Ovary (tissue), 9 donors: Measurements from ENCODE around the gene SIL1. TPM values are rescaled to one million over a fixed set of nuclear protein-coding genes. Genes with fewer than 3 reads are reported as not detected.
"Not testable (repeated sequence)": the region's sequence is repeated elsewhere in the genome, so short reads cannot be mapped to it uniquely, and the experiment has no call there.

Experiments
- DNase-seq, 5 donors: peaks; one replicate each; pipeline ENCODE4 v3.0.0-alpha.2; 2019 to 2020
- H3K27ac ChIP-seq, 2 donors: fragments of 200-600 bp; one replicate each; pipeline versions ENCODE4 v1.5.1 to v1.8.0; 2019 to 2022
- H3K27me3 ChIP-seq: fragments of 200-600 bp; one replicate; pipeline ENCODE4 v1.8.0; 2022
- H3K36me3 ChIP-seq: fragments of 200-600 bp; sonication (generic); one replicate; pipeline ENCODE4 v1.5.1; 2019
- H3K4me1 ChIP-seq: one replicate; pipeline ENCODE4 v1.8.1; 2013; ENCODE audit warnings: mild to moderate bottlenecking, moderate library complexity; ENCODE audit not compliant: insufficient read depth
- H3K4me3 ChIP-seq: fragments of 200-600 bp; sonication (generic); one replicate; pipeline ENCODE4 v1.5.1; 2017
- H3K9me3 ChIP-seq, 2 donors: fragments of 200-600 bp in 1 of 2; sonication (generic) in 1 of 2; one replicate each; pipeline versions ENCODE4 v1.5.1 to v1.8.1; 2013 to 2019; ENCODE audit warnings: mild to moderate bottlenecking in 1 of 2, moderate library complexity in 1 of 2
- CTCF ChIP-seq, 3 donors: fragments of 450-650 bp in 2 of 3; fragments of 200-600 bp in 1 of 3; IDR thresholded peaks; one replicate each; pipeline versions ENCODE4 v1.5.1 to v1.8.0; 2016 to 2022; ENCODE audit warnings: antibody characterized with exemption in 3 of 3, mild to moderate bottlenecking in 1 of 3
- EP300 ChIP-seq: sonication (generic); formaldehyde crosslinking; IDR thresholded peaks from one replicate; pipeline ENCODE4 v1.6.1; 2017; ENCODE audit warnings: antibody characterized with exemption
- POLR2A ChIP-seq: fragments of 450-650 bp; IDR thresholded peaks from one replicate; pipeline ENCODE4 v1.6.1; 2017; ENCODE audit warnings: antibody characterized with exemption, mild to moderate bottlenecking, moderate library complexity
- WGBS, 3 donors: extraction: QIAGEN DNeasy Blood & Tissue Kit in 1 of 3; methylation state at CpG; one replicate each; pipeline versions ENCODE4 v1.1.5 to v1.1.7; 2013 to 2017; 5-methylcytosine and 5-hydroxymethylcytosine counted together
- intact Hi-C, 4 donors: fragments of 100-400 bp; cut with DNase I; formaldehyde crosslinking; loops; one replicate each; pipeline versions ENCODE4 v1.11.0 to v1.15.1; 2022 to 2023
- polyA plus RNA-seq, 2 donors: library from polyadenylated mRNA; stranded (reverse); fragments of 200-250 nt in 1 of 2; fragments of 350-450 nt in 1 of 2; fragmentation: Illumina TruSeq in 1 of 2; extraction: RNeasy Lipid Tissue Mini Kit (QIAGEN cat#74804) in 1 of 2; gene quantifications; one replicate each; pipeline ENCODE4 v1.2.3, GENCODE V29; 2013 to 2014
- total RNA-seq, 7 donors: library from RNA; depleted of rRNA in 2 of 7; stranded (reverse); fragments of >200 nt in 2 of 7; fragmentation: NEBNext Ultra II Directional in 3 of 7; extraction: Animal tissue kit (Norgen Biotek cat#: 25700) in 3 of 7; gene quantifications; one replicate each; pipeline versions ENCODE4 v1.1.0 to v1.2.4, GENCODE V29; 2016 to 2023
- donor health status: DM: no; HTN: no; CAD: no; lungs with moderate emphysema.
- donor health status: DM: no; HTN: no; CAD: no.
- donor health status: Bipolar disorder and iron deficiency.
- donor health status: DM: yes; HTN: yes; CAD: no.
- donor health status: DM: no; HTN: no; CAD: no.
- donor health status: DM: yes; HTN: yes; CAD: no.

SIL1 gene
- total and polyA plus RNA-seq, 9 donors = 15.7 to 93.0 (median 34.9) TPM

DNA sequence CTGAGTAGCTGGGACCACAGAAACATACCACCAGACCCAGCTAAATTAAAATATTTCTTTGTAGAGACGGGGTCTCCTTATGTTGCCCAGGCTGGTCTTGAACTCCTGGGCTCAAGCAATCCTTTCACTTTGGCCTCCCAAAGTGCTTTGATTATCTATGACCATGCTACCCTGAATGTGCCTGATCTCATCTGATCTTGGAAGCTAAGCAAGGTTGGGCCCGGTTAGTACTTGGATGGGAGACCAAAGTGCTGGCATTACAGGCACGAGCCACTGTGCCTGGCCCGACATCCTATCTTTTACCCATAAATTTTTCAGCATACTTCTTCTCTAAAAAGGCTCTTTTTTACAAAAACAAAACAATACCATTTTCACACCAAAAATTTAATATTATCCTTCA lies 186.0 kb downstream of the SIL1 start:
- H3K9me3 ChIP-seq = no peaks in the 10 kb centered on the region
- H3K4me1 ChIP-seq = peaks cover 1% of the 10 kb centered on the region
- H3K27me3 ChIP-seq = no peaks in the 10 kb centered on the region
- H3K27ac ChIP-seq = no peak overlapping the region
- H3K36me3 ChIP-seq = no peaks in the 10 kb centered on the region
- intact Hi-C loops = no loop called here
- TF ChIP-seq POLR2A (no peak), CTCF (IDR thresholded peaks at IDR 0.05) (no peak), EP300 (no peak)
- no peak overlapping the region for H3K4me3 ChIP-seq
- DNase-seq = no peak
- WGBS, 3 donors = 95 to 97% (median 96%) methylated on average over 4 of the region's 4 CpGs

DNA sequence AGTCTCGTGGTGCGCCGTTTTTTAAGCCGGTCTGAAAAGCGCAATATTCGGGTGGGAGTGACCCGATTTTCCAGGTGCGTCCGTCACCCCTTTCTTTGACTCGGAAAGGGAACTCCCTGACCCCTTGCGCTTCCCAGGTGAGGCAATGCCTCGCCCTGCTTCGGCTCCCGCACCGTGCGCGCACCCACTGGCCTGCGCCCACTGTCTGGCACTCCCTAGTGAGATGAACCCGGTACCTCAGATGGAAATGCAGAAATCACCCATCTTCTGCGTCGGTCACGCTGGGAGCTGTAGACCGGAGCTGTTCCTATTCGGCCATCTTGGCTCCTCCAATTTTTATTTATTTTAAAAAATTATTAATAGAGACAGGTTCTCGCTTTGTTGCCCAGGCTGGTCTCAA lies 187.0 kb downstream of the SIL1 start:
- intact Hi-C loops, H3K27ac ChIP-seq, H3K9me3 ChIP-seq, H3K27me3 ChIP-seq, H3K4me1 ChIP-seq, H3K36me3 ChIP-seq, DNase-seq, H3K4me3 ChIP-seq: not testable (repeated sequence)
- 67 to 85% (median 77%) methylated on average over 15 to 18 of the region's 25 CpGs for WGBS, 3 donors

GRCh38 chr5:139004374-139005307 lies 193.5 kb downstream of the SIL1 start:
- no peak overlapping the region for H3K4me3 ChIP-seq
- 90 to 95% (median 94%) methylated on average over 3 of the region's 3 CpGs for WGBS, 3 donors
- no peaks in the 10 kb centered on the region for H3K4me1 ChIP-seq
- DNase-seq = no peak
- H3K9me3 ChIP-seq = no peaks in the 10 kb centered on the region
- TF ChIP-seq POLR2A (no peak), EP300 (no peak), CTCF (IDR thresholded peaks at IDR 0.05) (no peak)
- intact Hi-C loops = no loop called here
- no peak overlapping the region for H3K27ac ChIP-seq
- H3K27me3 ChIP-seq = no peaks in the 10 kb centered on the region
- no peaks in the 10 kb centered on the region for H3K36me3 ChIP-seq

DNA sequence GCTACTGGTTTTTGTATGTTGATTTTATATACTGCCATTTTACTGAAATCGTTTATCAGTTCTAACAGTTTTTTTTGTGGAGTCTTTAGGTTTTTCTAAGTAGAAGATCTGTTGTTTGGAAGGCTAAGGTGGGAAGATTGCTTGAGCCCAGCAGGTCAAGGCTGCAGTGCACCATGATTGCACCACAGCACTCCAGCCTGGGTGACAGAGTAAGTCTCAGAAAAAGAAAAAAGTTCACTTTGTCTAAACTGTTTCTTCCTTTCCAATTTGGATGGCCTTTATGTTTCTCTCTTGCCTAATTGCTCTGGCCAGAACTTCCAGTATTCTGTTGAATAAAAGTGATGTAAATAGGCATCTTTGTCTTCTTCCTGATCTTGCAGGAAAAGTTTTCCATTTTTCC lies 198.5 kb downstream of the SIL1 start:
- H3K27ac ChIP-seq = no peak overlapping the region
- H3K36me3 ChIP-seq = no peaks in the 10 kb centered on the region
- no peaks in the 10 kb centered on the region for H3K9me3 ChIP-seq
- intact Hi-C loops = no loop called here
- no peak overlapping the region for H3K4me3 ChIP-seq
- no peak for TF ChIP-seq POLR2A
- TF ChIP-seq CTCF (IDR thresholded peaks at IDR 0.05) = no peak
- no peak for TF ChIP-seq EP300
- H3K27me3 ChIP-seq = no peaks in the 10 kb centered on the region
- 73 to 86% (median 84%) methylated on average over 1 of the region's 1 CpG for WGBS, 3 donors
- no peaks in the 10 kb centered on the region for H3K4me1 ChIP-seq
- DNase-seq = peak in 2 of 5 donors; percentile 23 to 43

GRCh38 chr5:138998521-138998920 lies 199.6 kb downstream of the SIL1 start:
- 29 to 100% (median 97%) methylated on average over 1 of the region's 1 CpG for WGBS, 3 donors
- intact Hi-C loops = no loop called here
- Histone ChIP-seq H3K27ac (no peak overlapping the region), H3K9me3 (no peaks in the 10 kb centered on the region), H3K4me1 (no peaks in the 10 kb centered on the region), H3K4me3 (no peak overlapping the region), H3K27me3 (no peaks in the 10 kb centered on the region), H3K36me3 (no peaks in the 10 kb centered on the region)
- DNase-seq = no peak
- TF ChIP-seq POLR2A (no peak), CTCF (IDR thresholded peaks at IDR 0.05) (no peak), EP300 (no peak)
